Activated T-helper 9 cell treated with anti-CD3 and anti-CD28 coated beads, Interleukin-2, amount 50 U/mL, for 16 hours (primary cell): ENCODE measurements around the gene CANX.

ENCODE experiments used
- DNase-seq: peaks from one replicate; pipeline ENCODE4 v3.0.0-alpha.2; 2020; ENCODE audit warnings: low read depth

The CANX gene

DNA sequence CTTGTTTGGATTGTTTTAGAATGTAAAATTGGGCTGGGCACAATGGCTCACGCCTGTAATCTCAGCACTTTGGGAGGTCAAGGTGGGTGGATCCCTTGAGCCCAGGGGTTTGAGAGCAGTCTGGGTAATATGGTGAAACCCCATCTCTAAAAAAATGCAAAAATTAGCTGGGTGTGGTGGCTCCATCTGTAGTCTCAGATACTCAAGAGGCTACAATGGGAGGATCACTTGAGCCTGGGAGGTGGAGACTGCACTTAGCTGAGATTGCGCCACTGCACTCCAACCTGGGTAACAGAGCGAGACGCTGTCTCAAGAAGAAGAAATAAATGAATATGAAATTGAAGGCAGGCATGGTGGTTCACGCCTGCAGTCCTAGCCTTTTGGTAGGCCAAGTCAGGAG is 55.2 kb downstream of the CANX start:
- no peak for DNase-seq

DNA sequence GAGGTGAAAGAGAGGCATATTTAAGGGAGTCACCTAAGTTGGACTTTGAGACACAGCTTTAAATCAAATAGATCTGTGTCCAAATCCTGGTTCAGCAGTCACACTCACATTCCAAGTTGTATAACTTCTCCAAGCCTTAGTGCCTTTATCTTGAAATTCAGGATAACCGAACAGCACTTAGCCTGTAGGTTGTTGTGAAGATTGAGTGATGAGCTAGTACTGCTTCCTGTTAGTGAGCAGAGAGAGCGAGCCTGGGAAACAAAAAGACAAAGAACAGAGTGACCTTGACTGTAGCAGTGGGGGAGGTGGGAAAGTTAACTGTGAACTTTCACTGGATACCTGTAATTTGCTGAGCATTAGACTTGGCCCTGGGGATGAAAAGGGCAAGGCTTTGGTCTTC is 56.3 kb downstream of the CANX start:
- no peak for DNase-seq

DNA sequence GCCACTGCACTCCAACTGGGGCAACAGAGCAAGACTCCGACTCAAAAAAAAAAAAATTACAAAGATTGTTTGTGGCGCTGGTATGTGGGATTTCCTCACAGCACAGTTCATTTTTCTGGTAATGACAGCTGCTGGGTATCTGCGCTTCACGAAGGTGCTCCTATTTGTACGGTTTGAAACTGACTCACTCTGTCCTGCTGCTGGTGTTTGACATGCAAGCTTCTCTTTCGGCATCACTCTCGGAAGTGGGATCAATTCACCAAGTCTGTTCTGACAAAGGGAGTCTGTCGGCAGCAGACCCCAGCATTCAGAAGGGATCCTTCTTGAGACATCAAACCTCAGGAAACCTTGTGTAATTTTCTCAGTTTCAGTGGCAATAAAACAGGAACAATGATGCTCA is 60.2 kb downstream of the CANX start:
- DNase-seq, result no peak

DNA sequence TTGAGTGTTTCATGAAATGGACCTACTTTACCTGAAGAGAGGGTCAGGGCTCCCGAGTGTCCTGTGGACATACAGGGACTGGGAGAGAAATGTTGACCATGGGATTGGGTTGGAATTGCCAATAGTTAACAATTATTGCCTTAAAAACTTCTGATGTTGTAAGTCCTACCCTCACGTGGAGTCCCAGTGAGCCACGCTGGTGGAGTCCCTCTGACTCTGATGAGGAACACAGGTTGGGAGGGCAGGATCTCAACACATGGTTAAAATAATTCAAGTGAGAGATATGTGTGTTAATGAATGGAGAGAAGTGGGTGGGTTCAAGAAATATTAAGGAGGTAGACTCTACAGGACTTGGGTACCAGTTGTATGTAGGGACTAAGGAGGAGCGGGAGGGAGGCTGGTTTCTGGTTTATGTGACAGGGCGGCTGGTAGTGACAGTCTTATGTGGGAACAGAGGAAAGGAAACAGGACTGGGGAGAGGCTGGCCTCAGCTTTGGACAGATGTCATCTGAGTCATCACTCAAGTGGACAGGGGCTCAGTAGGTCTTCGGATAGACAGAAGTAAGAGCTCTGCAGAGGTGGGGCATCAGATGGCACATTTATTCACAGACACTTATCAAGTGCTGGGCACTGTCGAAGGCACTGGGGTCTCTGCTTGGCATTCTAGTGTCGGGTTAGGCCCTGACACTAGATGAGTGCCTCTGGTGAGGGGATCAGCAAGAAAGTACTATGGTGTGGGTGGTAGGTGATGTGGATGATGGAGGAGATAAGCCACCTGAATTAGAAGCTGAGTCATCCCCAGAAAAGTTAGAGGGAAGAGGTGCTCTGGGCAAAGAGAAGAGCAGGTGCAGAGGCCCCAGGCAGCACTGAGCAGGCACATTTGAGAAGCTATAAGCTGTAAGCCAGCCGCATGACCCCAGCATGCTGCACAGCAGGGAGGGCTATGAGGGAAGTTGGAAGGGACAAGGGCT is 61.1 kb downstream of the CANX start:
- DNase-seq, result no peak

DNA sequence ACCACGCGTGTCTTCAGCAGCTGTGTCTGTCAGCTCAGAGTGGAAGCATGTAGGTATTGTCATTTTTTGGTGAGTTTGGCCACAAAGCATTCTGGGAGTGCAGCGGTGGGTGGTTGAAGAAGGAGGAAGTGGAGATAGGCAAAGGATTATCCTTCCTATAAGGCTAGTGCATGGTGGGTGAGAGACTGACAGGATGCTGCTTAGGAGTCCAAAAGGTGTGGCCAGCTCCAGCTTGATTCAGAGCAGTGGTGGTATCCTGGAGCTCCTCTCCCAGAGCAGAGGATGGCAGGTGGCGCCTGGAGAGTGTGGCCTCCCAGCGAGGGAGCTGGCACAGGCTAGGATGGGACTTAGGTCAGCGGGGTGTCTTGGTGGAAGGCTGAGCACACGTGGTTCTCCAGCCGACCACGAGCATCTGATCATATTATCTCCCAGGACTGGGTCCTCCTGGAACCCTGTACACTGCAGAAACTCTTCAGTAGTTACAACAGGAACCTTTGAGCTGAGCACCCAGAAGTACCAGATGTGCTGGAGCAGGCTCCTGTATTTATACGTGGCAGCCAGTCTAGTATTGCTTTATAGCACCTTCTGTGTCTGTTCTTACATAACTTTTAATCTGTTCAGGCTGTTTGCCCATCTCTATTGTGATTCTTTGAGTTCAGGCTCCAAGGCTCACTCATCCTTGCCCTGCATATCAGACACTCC is 63.5 kb downstream of the CANX start:
- DNase-seq, result no peak

DNA sequence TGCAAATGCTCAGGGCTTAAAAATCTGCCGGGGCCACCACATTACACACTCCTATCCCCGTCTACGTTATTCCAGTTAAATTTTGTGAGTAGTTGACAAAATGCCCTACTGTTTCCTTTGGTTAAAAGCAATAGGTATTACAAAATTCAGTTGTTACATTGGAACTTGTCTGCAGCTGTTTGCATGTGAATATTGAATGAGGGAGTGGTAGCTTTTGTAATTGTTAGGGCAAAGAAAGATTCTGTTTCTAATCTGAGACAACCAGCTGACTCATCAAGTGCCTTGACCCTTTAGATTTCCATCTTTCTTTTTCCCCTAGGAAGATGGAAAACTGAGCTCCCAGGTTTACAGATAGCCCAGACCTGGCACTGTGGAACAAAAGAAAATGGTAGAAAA is 64.0 kb downstream of the CANX start:
- DNase-seq, result no peak

DNA sequence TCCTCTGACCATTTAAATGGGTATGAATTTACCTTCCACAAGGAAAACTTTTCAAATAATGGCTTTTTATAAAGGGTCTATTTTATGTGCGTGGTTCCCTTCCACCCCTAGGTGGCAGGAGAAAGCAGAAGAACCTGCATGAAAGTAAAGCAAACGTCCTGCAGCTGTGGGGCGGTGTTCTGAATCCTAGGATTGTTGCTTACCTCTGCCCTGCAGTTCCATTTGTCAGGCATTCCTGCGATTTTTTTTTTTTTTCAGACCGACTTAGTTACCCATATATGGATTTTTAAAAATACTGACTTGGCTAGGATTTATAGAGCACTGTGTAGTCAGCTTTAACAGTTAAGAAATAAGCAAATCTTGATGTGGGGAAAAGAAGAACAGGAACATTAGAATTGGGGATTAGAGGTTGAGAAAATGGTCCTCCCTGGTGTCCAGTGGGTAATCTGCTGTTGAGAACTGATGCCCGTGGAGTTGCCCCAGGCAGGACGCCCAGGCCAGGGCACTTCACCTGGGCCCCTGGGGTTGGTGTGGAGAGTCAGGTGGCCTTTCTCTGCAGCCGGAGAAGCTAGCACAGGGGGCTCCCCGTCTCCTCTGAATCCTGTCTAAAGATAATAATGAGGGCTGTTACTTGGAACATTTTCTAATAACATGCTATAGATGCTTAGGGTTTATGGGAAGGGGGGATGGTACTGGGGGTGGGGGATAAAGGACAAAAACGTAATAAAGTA is 64.6 kb downstream of the CANX start:
- DNase-seq, result no peak

DNA sequence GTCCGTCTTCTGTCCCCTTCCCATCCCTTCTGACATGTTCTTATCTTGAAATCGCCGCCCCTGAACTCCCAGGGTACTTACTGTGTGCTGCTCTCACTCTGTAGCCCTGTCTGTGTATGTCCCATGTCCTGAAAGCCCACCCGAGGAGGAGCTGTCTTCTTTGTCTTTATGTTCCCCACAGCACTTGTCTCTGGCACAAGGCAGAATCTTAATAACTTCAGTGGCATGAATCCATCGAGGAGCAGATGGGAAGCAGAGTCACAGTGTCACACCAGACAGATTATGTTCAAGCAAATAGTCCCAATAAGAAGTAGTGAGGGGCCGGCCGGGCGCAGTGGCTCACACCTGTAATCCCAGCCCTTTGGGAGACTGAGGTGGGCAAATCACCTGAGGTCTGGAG is 65.3 kb downstream of the CANX start:
- DNase-seq, result no peak

DNA sequence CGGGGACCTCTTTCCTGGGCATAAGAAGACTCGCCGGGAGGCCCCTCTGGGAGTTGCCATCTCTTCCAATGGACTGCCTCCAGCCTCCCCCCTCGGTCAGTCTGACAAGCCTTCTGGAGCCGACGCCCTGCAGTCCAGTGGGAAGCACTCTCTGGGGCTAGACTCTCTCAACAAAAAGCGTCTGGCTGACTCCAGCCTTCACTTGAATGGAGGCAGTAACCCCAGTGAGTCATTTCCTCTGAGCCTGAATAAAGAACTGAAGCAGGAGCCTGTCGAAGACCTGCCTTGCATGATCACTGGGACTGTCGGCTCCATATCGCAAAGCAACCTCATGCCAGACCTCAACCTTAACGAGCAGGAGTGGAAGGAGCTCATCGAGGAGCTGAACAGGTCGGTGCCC is 66.6 kb downstream of the CANX start:
- DNase-seq, result no peak

DNA sequence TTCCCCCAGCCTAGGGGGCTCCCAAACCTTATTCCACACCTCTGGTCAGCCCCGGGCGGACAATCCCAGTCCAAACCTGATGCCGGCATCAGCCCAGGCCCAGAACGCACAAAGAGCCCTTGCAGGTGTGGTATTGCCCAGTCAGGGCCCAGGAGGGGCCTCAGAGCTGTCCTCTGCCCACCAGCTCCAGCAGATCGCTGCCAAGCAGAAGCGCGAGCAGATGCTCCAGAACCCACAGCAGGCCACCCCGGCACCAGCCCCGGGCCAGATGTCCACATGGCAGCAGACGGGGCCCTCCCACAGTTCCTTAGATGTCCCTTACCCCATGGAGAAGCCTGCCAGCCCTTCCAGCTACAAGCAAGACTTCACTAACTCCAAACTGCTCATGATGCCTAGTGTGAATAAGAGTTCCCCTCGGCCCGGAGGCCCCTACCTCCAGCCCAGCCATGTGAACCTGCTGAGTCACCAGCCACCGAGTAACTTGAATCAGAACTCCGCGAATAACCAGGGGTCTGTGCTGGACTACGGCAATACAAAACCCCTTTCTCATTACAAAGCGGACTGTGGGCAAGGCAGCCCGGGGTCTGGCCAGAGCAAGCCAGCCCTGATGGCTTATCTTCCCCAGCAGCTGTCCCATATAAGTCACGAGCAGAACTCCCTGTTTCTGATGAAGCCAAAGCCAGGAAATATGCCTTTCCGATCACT is 67.4 kb downstream of the CANX start:
- no peak for DNase-seq

DNA sequence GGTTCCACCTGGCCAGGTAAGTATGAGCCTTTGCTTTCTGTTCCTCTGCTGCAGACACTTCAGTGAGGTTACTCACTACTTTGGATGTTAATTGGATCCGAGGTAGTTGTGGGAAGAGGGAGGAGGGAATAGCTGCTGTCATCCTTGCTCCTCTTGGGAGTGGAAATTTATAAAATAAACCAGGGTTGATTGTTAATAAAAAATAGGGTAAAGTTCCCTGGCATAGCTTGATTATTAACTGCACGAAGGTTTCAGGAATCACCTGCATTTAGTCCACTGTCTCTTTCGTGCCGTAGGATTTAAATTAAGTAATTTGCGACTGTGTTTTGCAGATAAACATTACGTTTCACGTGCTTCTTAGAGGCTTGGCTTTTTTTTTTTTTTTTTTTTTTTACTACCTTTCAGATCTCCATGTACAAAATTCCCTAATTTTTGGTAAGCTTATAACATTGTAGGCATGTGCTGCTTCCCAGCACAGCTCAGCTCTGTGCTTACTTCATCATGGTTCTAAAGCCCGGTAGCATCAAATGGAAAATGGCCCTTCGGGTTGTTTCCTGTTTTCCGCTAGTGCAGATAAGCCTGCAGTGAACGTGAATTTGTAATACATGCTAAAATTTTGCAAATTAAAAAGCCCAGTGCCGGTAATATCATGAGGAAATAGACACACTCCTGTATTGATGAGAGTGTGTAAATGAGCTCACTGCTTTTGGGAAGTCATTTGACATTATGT is 68.1 kb downstream of the CANX start:
- DNase-seq, result no peak

DNA sequence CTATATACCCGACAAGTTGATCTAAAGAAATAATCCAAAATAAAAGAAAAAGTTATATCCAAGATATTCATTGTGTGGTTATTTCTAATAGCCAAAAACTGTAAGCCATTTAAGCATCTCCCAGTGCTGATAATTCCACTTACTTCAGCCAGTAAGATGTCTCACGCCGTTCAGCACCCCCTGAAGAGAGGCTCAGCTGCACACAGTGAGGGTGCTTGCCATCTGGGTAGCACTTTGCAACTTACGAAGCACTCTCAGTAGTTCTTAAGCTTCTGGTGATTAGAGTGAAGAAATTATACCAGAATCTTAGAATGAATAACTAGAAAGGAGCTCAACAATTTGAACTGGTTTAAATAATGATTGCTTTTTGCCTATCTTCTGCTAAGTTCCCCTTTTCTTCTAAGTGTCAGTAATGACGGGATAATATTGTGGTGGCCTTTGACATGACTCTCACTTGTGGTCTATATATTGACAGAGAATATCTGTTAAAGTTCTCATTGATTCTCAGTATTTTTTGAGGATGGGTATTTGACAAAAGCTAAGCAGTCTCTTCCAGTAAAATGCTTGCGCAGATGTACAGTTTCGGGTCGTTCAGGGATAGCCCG is 68.8 kb downstream of the CANX start:
- no peak for DNase-seq

DNA sequence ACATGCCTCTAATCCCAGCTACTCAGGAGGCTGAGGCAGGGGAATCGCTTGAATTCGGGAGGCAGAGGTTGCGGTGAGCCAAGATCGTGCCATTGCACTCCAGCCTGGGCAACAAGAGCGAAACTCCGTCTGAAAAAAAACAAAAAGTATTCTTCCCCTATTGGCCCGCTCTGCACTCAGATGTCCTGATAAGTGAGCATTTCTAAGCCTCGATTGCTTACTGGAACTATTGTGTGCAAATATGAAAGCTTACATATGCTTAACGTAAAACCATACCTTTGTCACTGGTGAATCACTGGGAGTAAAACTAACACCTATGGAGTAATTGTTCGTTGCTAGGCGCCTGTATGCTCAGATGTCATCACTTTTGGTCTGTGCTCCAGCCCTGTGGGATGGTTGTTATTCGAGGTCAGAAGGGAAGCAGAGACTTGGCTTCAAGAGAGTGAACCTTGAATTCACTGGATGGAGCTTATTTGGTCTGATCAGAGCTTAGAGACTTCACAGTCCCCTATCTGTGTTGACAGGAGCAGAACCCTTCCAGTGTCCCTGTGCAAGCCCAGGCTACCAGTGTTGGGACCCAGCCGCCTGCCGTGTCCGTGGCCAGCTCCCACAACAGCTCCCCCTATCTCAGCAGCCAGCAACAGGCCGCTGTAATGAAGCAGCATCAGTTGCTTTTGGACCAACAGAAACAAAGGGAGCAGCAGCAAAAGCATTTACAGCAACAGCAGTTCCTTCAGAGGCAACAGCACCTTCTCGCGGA is 69.7 kb downstream of the CANX start:
- no peak for DNase-seq

DNA sequence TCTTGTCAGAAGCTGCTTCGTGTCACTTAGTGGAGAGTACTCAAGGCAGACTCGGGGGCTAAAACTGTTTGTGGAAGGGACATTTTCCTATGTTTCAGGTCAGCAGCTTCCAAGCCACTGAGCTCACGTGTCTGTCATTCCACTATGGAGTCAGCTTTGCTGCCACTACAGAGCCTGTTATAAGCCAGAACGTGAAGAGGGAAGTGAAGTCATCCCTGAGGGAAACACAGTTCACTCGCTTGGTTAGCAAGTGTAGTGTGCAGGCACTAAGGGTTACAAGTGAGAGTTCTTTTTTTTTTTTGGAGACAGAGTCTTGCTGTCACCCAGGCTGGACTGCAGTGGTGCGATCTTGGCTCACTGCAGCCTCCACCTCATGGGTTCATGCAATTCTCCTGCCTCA is 70.5 kb downstream of the CANX start:
- DNase-seq, result no peak

DNA sequence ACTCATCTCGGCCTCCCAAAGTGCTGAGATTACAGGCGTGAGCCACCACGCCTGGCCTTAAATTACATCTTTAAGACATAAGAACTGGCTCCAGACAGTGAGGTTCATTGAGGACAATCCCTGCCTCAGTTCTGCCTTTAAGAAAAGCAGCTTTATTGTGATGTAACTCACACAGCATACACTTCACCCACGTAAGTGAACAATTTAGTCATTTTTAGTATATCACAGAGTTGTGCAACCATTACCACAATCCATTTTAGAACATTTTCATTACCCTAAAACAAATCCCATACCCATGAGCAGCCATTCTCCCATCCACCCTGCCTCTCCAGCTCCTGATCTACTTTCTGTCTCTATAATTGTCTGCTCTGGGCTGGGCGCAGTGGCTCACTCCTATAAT is 71.0 kb downstream of the CANX start:
- DNase-seq, result no peak

DNA sequence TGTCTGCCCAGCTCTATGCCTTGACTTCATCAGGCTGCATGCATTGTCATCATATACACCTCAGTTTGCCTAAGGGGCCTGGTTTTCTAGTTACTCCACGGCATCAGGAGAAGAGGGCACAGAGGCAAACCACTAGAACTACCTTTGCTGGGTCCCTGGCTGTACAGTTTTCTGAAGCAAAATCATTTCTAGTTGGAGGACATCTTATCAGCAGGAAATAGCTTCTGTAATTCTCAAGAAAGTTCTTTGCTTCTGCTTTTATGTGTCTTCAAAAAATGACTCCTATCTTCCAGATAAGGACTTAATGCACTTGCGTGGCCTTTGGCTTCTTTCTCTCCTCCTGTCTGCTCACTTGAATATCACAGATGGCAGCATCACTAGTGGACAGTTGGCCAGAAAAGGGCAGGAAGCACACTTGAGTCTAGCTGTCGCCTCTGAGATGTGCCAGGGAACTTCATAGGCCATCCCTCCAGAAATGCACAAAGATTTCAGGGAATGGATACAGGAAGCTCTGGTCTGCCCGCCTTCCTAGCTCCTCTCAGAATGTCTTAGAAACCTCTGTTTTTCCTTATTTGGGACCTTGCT is 72.6 kb downstream of the CANX start:
- no peak for DNase-seq

DNA sequence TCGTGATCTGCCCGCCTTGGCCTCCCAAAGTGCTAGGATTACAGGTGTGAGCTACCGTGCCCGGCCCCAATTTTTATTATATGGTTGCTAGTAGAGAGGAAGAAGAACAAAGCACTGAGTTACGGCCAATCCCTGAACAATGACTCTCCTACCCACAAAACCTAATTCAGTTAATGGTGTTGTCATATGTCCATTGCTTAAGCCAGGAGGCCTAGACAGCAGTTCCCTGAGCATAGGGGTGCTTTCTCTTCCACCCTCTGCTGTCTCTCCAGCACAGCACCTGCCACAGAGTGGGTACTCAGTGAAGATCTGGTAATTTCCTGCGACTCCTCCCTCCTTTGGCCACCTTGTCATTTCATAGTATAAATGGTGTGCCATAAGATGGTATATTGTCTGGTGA is 73.6 kb downstream of the CANX start:
- no peak for DNase-seq

DNA sequence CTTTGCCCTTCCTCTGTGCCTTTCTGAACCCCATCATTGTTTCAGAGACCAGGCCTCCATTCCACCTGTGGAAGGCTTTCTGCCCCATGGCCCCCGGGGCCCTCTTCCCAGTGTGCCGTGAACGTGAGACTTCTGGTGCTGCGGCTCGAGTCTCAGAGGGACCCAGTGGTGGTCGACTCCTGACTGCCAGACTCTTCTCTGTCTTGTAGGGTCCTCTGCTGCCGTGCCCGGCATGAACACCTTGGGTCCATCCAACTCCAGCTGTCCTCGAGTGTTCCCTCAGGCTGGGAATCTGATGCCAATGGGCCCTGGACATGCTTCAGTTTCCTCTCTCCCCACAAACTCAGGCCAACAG is 74.9 kb downstream of the CANX start:
- no peak for DNase-seq

DNA sequence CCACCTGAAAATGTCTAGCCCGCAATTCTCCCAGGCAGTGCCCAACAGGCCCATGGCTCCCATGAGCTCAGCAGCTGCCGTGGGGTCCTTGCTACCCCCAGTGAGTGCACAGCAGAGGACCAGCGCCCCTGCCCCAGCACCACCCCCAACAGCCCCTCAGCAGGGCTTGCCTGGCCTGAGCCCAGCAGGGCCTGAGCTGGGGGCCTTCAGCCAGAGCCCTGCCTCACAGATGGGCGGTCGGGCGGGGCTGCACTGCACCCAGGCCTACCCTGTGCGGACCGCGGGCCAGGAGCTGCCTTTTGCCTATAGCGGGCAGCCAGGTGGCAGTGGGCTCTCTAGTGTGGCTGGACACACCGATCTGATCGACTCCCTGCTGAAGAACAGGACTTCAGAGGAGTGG is 75.7 kb downstream of the CANX start:
- DNase-seq, result no peak

DNA sequence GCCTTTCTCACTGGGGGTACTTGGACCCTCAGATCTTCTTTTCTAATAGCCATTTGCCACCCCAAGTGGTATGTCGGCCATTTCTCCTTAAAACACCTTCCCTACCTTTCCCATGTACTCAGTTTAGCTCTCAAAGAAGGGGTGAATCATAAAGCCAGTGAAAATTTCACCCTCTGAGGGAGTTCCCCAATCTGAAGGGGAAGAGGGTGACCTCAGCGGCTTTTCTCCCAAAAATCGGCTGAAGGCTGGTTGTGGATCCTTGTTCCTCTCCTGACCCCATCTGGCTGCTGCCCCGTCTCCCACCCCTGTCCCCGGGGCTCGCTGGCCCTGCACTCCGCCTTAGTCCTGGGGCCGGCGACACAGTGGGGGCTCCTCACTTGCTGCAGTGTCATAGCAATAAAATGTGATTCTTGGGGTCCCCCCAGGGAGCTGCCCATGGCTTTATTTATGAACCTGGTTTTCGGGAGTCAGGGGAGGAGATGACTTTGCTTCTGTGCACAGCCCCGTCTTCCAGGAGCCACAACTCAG is 77.7 kb downstream of the CANX start:
- DNase-seq, result no peak
